ELR (cell line): Measurements from ENCODE around the gene STEAP3.
"Not testable (repeated sequence)": the region's sequence is repeated elsewhere in the genome, so short reads cannot be mapped to it uniquely, and the experiment has no call there.

Experiments
- DNase-seq: peaks from one replicate; pipeline ENCODE4 v3.0.0-alpha.2; 2015; ENCODE audit warnings: low read depth

The STEAP3 gene

DNA sequence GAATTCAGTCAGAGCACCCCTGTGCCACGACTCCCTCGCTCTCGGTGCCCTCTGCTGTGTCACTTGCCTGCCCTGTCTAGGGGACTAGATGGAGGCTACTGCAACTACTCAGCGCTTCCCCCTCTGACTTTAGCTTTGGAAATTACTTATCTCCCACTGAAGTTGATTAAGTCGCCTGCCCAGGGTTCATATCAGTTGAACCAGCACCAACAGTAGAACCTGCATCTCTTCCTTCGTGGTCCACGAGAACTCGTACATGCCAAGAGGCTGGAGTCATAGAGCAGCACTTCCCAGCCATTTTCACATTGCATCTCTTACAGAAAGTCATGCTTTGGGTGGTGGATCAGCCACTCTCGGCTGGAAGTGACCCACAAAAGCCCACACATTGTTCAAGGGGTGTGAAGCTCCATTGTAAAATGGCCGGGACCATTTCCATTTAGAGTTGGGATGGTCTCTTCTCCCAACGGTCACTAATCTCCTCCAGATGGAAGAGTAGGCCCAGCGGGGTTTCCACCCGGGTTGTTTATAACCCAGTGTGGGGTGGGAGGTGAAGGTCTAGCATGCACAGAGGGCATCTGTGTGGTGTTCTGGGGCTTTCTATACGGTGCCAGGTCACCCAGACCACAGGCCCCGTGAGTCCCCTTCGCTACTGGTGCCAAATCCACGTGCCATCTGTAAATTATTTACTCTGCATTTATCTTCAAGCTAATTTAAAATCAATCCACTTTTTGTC lies 38.0 kb downstream of the STEAP3 start:
- DNase-seq, result no peak

DNA sequence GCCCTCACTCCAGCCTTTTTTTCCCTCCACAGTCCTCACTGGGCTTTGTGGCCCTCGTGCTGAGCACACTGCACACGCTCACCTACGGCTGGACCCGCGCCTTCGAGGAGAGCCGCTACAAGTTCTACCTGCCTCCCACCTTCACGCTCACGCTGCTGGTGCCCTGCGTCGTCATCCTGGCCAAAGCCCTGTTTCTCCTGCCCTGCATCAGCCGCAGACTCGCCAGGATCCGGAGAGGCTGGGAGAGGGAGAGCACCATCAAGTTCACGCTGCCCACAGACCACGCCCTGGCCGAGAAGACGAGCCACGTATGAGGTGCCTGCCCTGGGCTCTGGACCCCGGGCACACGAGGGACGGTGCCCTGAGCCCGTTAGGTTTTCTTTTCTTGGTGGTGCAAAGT lies 39.4 kb downstream of the STEAP3 start:
- DNase-seq, result no peak

DNA sequence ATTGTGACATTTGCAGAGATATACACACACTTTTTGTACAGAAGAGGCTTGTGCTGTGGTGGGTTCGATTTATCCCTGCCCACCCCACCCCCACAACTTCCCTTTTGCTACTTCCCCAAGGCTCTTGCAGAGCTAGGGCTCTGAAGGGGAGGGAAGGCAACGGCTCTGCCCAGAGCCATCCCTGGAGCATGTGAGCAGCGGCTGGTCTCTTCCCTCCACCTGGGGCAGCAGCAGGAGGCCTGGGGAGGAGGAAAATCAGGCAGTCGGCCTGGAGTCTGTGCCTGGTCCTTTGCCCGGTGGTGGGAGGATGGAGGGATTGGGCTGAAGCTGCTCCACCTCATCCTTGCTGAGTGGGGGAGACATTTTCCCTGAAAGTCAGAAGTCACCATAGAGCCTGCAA lies 40.0 kb downstream of the STEAP3 start:
- no peak for DNase-seq

DNA sequence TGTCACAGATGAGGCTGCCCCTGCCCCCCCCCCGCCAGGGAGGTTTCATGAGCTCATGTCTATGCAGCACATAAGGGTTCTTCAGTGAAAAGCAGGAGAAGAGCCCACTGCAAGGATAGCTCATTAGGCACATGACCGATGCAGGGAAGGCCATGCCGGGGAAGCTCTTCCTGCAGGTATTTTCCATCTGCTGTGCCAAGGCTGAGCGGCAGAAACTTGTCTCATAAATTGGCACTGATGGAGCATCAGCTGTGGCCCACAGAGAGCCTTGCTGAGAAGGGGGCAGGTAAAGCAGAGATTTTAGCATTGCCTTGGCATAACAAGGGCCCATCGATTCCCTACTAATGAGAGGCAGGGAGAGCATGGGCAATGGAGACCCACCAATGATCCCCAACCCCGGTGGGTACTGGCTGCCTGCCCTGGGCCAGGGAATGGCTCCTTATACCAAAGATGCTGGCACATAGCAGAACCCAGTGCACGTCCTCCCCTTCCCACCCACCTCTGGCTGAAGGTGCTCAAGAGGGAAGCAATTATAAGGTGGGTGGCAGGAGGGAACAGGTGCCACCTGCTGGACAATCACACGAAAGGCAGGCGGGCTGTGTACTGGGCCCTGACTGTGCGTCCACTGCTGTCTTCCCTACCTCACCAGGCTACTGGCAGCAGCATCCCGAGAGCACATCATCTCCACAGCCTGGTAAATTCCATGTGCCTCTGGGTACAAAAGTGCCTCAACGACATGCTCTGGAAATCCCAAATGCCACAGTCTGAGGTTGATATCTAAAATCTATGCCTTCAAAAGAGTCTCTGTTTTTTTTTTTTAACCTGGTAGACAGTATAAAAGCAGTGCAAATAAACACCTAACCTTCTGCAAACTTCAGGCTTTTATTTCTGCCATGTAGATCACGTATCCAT lies 41.4 kb downstream of the STEAP3 start:
- peak; percentile 68 for DNase-seq

DNA sequence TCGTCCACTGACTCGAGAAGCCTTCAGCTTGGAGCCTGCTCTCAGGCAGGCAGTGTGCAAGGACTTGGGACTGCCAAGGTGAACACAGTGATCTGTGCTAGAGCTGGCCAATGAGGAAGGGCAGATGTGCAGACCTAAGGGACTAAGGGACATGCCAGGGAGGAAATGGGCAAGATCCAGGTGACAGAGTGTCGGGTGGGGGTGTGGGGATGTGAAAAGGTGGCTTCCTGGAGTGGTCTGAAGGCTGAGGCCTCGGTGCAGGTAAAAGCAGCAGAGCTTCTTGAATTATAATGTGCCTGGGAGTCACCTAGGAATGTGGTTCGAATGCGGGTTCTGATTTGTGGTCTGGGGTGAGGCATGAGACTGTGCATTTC lies 42.0 kb downstream of the STEAP3 start:
- DNase-seq, result no peak

DNA sequence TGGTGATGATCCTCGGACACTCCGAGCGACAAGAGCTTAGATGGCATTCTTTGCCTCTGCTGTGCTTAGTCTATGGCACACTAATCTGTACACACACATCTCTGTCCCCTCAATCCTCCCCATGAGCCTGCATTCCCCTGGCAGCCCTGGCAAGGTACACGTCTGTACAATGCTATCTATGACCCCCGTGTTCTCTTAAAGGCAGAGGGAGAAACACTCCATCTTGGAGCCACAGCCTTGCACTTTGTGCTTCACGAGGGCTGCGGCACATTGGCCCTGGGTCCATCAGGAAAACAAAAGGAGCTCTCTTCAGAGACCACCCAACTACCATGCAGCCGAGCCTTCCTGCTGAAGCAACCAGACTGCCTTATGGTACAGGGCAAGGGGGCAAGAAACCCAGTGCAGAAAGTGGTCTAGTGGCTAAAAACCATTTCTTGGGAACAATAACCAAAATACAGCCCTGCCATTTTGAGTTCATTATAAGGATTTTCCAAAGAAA lies 42.5 kb downstream of the STEAP3 start:
- DNase-seq, result no peak

DNA sequence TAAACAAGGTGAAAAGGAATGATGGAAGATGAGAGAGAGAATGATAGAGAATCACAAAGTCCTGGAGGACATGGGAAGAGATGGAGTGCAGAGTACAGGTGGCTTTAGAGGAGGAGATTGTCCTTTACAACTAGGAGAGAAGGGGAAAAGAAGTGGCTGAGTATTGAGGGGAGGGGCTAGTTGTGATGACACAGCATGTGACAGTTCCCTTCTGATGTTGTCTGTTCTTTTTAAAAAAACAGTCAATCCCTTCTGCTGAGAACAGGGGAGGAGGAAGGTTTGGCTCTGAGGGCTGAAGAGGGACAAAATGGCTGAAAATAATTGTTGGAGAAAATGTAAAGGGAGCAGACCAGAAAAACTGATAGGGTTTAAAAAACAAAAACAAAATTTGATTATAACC lies 44.0 kb downstream of the STEAP3 start:
- no peak for DNase-seq

DNA sequence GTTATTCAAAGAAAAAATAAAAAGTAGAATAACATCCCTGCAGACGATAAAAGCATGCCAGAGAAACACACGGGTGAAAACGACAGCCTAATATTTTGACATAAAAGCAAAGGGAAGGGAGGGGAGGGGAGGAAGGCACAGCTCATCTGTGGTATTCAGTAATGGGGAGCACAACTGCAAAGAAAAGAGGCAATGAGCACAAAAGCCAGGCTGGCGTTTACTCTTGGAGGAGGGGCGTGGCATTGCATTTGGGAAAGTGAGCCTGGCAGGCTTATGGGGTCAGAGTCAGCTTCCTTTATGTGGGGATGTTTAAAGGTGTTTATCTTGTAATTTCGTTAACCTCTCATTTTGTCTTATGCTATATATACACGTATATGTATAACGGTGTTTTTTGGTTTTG lies 53.2 kb downstream of the STEAP3 start:
- DNase-seq, result no peak

DNA sequence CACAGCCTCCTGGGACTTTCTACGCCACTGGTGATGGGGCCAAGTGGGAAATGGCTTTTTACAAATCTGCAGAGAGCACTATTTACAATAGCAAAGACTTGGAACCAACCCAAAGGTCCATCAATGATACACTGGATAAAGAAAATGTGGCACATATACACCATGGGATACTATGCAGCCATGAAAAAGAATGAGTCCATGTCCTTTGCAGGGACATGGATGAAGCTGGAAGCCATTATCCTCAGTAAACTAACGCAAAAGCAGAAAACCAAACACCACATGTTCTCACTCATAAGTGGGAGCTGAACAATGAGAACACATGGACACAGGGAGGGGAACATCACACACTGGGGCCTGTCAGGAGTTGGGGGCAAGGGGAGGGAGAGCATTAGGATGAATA lies 54.8 kb downstream of the STEAP3 start:
- DNase-seq, result not testable (repeated sequence)

DNA sequence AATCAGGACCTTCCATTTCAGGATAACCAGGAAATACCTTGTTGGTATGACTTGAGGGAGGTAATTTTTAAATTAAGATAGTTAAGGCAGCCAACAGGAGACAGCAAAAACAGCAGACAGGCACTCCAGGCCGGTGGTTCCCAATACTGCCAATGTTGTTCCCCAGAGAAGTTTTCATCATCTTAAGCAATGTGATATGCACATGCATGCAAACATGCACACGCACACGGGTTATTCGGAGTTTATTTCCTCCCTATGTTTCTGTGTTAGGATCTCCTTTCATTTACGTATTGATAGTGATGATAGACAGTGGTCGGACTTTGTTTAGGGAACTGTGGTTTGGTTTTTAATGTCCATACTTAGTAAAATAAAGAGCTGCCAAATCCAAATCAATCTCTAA lies 55.3 kb downstream of the STEAP3 start:
- DNase-seq, result no peak

DNA sequence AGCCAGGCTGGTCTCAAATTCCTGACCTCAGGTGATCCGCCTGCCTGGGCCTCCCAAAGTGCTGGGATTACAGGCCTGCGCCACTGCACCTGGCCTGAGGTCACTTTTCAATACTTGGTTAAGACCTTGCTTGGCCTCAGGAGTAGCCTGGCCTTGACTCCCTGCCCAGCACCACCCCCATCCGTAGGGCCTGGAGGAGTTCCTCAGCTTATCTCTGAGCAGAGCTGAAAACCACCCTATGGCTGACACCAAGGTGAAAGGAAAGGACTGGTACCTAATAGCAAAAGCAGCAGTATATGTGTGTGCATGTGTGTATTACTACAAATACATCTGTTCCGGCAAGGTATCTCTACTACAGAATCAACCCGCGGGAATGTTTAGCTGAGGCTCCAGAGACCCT lies 56.0 kb downstream of the STEAP3 start:
- no peak for DNase-seq

DNA sequence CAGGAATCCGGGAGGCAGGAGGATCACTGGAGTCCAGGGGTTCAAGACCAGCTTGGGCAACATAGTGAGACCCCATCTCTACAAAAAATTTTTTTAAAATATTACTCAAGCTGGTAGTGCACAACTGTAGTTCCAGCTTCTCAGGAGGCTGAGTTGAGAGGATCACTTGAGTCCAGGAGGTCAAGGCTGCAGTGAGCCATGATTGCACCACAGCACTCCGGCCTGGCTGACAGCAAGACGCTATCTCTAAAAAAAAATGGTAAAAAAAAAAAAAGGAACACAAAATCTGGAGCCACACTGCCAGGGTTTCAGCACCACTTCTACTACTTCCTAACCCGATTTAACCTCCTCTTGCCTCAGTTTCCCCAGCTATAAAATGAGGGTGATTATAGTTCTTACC lies 57.0 kb downstream of the STEAP3 start:
- DNase-seq, result no peak

DNA sequence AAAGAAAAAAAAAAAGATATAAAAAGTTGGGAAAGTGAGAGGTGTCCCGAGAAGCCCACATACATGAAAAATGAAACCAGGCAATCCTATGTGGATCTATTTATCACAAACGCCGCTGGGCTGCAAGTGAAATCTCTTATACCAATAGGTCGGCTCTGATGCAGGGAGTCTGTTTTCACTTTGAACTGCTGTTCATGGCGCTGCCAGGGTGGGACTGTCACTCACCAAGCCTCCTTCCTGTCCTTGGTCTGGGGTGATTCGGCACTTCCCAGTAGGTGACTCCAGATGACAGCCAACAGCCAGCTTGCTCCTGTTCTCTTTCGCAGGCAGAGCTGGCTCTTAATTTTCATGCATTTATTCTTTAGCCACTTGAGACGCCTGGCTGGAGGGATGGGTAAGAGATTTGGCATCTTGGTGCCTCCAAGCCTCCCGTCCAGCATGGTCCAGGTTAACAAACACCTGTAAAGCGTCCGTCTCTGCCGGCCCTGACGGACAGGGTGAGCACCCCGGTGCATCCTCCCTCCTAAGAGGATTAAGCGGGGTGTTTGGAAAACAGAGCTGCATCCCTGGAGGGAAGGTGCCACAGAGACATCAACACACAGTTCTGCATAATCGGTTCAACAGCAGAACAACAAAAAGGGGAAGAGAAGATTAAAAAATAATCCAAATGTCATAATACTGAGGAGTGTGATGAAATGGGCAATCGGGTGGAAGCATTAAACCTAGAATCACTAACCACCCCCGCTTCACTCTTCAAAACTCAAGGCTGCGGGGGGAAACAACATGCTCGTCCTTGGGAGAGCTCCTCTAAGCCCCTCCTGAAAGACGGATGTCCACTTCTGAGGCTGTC lies 58.7 kb downstream of the STEAP3 start:
- no peak for DNase-seq

DNA sequence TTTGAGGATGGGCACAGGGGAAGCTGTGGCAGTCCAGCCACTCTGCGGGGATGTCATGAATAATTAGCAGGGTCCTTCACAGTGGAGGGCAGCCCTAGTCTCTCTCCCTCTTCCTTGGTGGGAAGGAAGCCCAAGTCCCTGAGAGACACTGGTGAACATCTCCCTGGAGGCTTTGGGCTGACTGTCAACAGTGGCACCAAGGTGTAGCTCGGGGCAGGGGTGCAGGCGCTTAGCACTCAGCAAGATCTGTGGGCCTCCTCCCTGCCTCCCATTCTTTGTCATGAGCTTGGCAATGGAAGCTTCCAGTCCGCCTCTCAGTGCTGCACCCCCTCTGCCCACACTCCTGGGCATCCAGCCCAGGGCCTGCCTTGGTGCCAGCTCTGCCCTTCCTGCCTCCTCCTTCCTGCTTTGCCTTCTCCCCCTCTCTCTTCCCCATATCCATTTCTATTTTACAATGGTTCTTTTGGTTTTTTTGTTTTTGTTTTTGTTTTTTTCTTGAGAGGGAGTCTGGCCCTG lies 59.4 kb downstream of the STEAP3 start:
- no peak for DNase-seq

DNA sequence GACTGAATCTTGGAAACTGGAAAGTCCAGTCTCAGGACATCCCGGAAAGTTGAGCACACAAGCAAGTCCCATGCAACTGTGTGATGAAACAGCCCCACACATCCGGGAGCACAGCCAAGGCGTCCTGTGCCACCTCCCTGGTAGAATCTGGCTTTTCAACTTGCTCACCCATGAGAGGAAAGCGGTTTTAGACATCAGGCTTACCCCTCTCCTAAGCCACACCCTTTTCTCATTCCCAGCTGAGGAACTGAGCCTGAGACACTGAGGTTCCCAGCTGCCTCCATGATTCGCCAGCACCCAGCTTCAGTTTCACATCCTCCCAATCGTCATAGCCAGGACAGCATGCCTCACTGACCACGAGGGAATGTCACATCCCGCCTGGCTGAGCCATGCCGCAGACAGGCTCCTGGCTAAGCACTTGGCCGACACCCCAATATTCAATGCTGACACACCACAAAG lies 60.3 kb downstream of the STEAP3 start:
- peak; percentile 84 for DNase-seq

DNA sequence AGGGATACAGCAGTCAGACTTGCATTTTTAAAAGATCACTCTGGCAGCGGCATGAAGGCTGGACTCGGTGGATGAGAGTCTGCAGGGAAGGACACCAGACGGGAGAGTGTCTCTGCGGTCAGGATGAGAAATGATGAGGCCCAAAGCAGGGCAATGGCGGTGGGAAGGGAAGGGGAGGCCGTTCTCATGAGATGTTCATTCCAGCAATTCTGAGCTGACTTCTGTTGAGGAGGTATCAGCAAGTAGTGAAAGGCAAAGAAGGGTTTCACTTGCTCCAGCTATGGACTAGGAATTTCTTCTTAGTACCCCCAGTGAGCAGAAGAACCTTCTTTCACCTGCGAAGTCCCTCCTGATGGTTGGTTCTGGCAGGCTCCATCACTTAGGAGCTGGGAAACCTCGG lies 63.0 kb downstream of the STEAP3 start:
- DNase-seq, result no peak

DNA sequence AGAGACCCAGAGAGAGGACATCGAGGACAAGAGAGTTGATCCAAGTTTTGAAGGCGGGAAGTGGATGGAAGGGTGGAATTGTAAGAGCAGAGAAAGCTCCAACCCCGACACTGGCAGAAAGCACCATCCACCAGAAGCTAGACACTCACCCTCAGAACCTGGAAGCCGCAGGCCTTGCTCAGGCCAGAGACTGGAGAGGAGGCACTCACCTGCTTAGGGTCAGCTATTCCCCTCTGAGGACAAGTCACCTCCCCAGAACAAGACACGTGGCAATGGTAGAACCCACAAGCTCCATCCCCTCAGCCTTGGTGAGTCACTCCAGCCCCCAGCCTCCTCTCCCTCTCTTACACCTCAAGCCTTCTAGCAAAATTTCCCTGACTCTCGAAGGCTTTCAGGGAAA lies 64.9 kb downstream of the STEAP3 start:
- DNase-seq, result no peak

DNA sequence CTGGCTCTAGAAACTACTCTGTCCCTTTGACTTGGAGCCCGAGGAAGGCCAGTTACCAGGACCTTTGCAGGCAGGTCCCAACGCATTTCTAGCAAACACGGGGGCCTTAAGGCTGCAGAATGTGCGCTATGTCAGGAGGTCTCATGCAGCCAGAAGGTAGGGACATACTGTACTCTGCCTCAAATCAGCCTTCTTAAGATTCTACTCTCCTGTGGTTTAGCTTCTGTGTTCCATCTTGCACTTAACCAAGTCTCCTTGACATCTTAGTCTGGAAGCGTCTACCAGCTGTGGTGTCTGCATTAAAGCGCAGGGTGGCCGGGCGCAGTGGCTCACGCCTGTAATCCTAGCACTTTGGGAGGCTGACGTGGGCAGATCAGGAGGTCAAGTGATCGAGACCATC lies 65.5 kb downstream of the STEAP3 start:
- no peak for DNase-seq

DNA sequence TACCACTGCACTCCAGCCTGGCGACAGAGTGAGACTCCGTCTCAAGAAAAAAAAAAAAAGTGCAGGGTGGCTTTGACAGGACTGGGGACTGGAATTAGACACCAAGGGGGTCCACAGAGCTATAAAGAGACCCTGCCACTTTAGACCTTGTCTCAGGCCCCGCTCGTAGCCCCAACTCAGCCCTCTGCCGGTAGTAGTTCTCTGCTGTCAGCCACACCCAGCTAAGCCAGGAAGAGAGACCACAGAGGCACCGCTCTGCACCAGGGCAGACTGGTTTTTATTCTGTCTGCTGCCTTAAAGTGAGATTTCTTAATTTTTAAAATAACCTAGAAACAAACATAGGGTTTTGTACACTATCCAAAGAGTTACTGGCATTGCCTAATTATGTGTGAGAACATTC lies 66.0 kb downstream of the STEAP3 start:
- no peak for DNase-seq

DNA sequence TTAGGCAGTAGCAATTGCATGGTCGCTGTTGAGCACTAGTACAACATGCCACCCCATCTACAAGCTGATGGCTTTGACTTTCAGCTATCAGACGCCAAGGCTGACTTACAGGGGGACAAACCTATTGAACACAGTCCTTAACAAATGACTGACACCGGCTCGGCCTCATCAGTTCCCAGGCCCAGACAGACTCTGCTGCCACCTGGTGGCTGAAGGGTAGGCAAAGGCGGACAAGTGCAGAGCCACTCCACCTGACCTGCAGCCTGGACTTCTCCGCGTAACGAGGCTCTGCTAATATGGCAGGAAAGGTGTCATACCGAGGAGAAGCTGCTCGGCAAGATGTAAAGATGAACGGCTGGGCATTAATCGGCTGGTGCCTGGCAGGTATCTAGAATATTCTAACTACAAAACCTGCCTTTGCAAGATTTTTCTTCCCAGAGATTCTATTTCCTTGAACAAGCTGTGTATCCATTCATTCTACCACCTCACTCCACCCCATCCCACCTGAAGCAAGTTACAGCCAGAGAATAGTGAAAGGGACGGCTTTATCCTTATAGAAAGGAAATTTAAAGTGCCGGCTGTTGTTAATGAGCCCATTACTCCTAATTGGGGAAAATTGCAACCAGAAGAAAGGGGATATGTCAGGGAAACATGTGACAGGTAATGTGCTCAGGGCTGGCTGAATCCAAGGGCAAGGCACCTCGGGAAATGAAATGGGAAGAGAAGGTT lies 67.4 kb downstream of the STEAP3 start:
- DNase-seq, result peak; percentile 80

DNA sequence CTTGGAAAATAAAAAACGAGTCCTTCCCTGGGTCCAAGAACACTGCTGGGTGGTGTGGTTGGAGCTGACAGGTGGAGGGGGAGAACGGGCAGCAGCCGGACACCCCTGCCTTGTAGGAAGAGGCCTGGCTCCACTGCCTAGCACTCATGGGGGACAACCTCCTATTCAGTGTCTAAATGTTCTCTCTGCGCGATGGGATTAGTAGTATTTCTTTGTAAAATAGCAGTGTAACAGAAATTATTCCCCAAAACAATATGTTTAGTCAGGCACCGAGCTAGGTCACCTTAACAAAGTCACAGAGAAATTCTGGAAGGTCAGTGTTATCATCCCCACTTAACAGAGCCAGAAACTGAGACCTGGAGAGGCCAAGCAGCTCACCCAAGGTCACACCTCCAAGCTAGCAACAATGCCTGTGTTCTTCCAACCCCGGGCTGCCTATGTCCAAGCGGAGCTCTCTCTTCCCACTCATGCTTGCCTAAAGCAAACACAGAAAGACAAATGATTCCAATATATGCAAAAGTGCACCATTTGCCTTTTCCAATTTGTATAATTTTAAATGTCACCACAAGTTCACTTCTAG lies 68.0 kb downstream of the STEAP3 start:
- DNase-seq, result no peak
